Thymus (tissue), 2 donors: ENCODE results near the gene TRAPPC1. TPM values are rescaled to one million over a fixed set of nuclear protein-coding genes. Genes with fewer than 3 reads are reported as not detected.

ENCODE experiments used
- polyA plus RNA-seq: library from polyadenylated mRNA; stranded (reverse); fragments of 200-250 nt; gene quantifications from one replicate; pipeline ENCODE4 v1.2.3, GENCODE V29; 2013
- total RNA-seq: library from RNA; stranded (reverse); fragments of 120-200 nt; gene quantifications from one replicate; pipeline ENCODE4 v1.2.4, GENCODE V29; 2013
- donor health status: healthy.

The TRAPPC1 gene
- total and polyA plus RNA-seq, 2 donors = 29.0 to 137 TPM

Other genes with a start within 250 kb of the TRAPPC1 start
- 34.3 TPM for gene TP53, start 244.5 kb downstream of the TRAPPC1 start, total RNA-seq
- gene TP53, start 244.5 kb downstream of the TRAPPC1 start, polyA plus RNA-seq = 31.9 TPM
- gene WRAP53, start 243.5 kb downstream of the TRAPPC1 start, total RNA-seq = 13.2 TPM
- 14.2 TPM for gene WRAP53, start 243.5 kb downstream of the TRAPPC1 start, polyA plus RNA-seq
- gene EFNB3, start 226.7 kb downstream of the TRAPPC1 start, total RNA-seq = 0.52 TPM
- gene EFNB3, start 226.7 kb downstream of the TRAPPC1 start, polyA plus RNA-seq = 0.52 TPM
- gene DNAH2, start 214.2 kb downstream of the TRAPPC1 start, total RNA-seq = 0.14 TPM
- gene DNAH2, start 214.2 kb downstream of the TRAPPC1 start, polyA plus RNA-seq = 0.07 TPM
- 6.3 TPM for gene KDM6B, start 97.7 kb downstream of the TRAPPC1 start, total RNA-seq
- gene KDM6B, start 97.7 kb downstream of the TRAPPC1 start, polyA plus RNA-seq = 16.3 TPM
- gene TMEM88, start 76.9 kb downstream of the TRAPPC1 start, total RNA-seq = 1.6 TPM
- gene TMEM88, start 76.9 kb downstream of the TRAPPC1 start, polyA plus RNA-seq = 29.1 TPM
- 155 TPM for gene NAA38, start 74.4 kb downstream of the TRAPPC1 start, total RNA-seq
- gene NAA38, start 74.4 kb downstream of the TRAPPC1 start, polyA plus RNA-seq = 85.3 TPM
- 8.2 TPM for gene CYB5D1, start 73.9 kb downstream of the TRAPPC1 start, total RNA-seq
- gene CYB5D1, start 73.9 kb downstream of the TRAPPC1 start, polyA plus RNA-seq = 6.0 TPM
- gene CHD3, start 43.2 kb downstream of the TRAPPC1 start, total RNA-seq = 69.5 TPM
- 119 TPM for gene CHD3, start 43.2 kb downstream of the TRAPPC1 start, polyA plus RNA-seq
- 2.7 TPM for gene RNF227, start 15.7 kb downstream of the TRAPPC1 start, total RNA-seq
- 5.8 TPM for gene RNF227, start 15.7 kb downstream of the TRAPPC1 start, polyA plus RNA-seq
- gene KCNAB3, start 2.1 kb downstream of the TRAPPC1 start, total RNA-seq = 1.2 TPM
- gene KCNAB3, start 2.1 kb downstream of the TRAPPC1 start, polyA plus RNA-seq = 8.9 TPM
- 18.9 TPM for gene CNTROB, start 260 bp upstream of the TRAPPC1 start, total RNA-seq
- gene CNTROB, start 260 bp upstream of the TRAPPC1 start, polyA plus RNA-seq = 39.0 TPM
- gene GUCY2D, start 70.7 kb upstream of the TRAPPC1 start, total RNA-seq = 0.05 TPM
- 0.02 TPM for gene GUCY2D, start 70.7 kb upstream of the TRAPPC1 start, polyA plus RNA-seq
- 0.24 TPM for gene ALOX15B, start 107.1 kb upstream of the TRAPPC1 start, total RNA-seq
- gene ALOX15B, start 107.1 kb upstream of the TRAPPC1 start, polyA plus RNA-seq = 5.1 TPM
- 0.42 TPM for gene ALOX12B, start 155.8 kb upstream of the TRAPPC1 start, total RNA-seq
- gene ALOX12B, start 155.8 kb upstream of the TRAPPC1 start, polyA plus RNA-seq = 5.0 TPM
- gene ALOXE3, start 186.6 kb upstream of the TRAPPC1 start, total RNA-seq = not detected
- gene ALOXE3, start 186.6 kb upstream of the TRAPPC1 start, polyA plus RNA-seq = 1.2 TPM
- gene HES7, start 192.2 kb upstream of the TRAPPC1 start, total RNA-seq = not detected
- 0.75 TPM for gene HES7, start 192.2 kb upstream of the TRAPPC1 start, polyA plus RNA-seq
- 4.2 TPM for gene PER1, start 220.5 kb upstream of the TRAPPC1 start, total RNA-seq
- gene PER1, start 220.5 kb upstream of the TRAPPC1 start, polyA plus RNA-seq = 71.9 TPM
- 7.4 TPM for gene VAMP2, start 231.0 kb upstream of the TRAPPC1 start, total RNA-seq
- gene VAMP2, start 231.0 kb upstream of the TRAPPC1 start, polyA plus RNA-seq = 73.9 TPM
- 71.6 TPM for gene TMEM107, start 244.4 kb upstream of the TRAPPC1 start, total RNA-seq
- 21.3 TPM for gene TMEM107, start 244.4 kb upstream of the TRAPPC1 start, polyA plus RNA-seq